22Rv1 (cell line): ENCODE data around the gene SLC29A2.

ENCODE experiments used
- CTCF ChIP-seq: fragments of 450-650 bp; IDR thresholded peaks from 2 replicates; pipeline ENCODE4 v1.5.1; 2017; ENCODE audit warnings: mild to moderate bottlenecking
- ZFX ChIP-seq: fragments of 450-650 bp; IDR thresholded peaks from 2 replicates; pipeline ENCODE4 v1.6.1; 2017; ENCODE audit warnings: antibody characterized with exemption, borderline replicate concordance

- TF ChIP-seq CTCF (no peak), ZFX (no peak)
Measured at GRCh38 chr11:66331542-66332370, 39.8 kb downstream of the SLC29A2 start.
